ENCODE data around the gene TBC1D25.

GRCh38 chrX:48558271-48558670 is 18.8 kb downstream of the TBC1D25 start:
- TF ChIP-seq, protein P1, sequence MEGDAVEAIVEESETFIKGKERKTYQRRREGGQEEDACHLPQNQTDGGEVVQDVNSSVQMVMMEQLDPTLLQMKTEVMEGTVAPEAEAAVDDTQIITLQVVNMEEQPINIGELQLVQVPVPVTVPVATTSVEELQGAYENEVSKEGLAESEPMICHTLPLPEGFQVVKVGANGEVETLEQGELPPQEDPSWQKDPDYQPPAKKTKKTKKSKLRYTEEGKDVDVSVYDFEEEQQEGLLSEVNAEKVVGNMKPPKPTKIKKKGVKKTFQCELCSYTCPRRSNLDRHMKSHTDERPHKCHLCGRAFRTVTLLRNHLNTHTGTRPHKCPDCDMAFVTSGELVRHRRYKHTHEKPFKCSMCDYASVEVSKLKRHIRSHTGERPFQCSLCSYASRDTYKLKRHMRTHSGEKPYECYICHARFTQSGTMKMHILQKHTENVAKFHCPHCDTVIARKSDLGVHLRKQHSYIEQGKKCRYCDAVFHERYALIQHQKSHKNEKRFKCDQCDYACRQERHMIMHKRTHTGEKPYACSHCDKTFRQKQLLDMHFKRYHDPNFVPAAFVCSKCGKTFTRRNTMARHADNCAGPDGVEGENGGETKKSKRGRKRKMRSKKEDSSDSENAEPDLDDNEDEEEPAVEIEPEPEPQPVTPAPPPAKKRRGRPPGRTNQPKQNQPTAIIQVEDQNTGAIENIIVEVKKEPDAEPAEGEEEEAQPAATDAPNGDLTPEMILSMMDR (IDR thresholded peaks at IDR 0.05) = no peak
- TF ChIP-seq MAX (CRISPR knock-in tag; IDR thresholded peaks at IDR 0.05) (no peak), SP1 (CRISPR knock-in tag; conservative IDR thresholded peaks at IDR 0.05) (no peak), STAT6 (CRISPR knock-in tag; conservative IDR thresholded peaks at IDR 0.05; ENCODE audit: low read depth) (no peak), ESRRA (CRISPR knock-in tag; IDR thresholded peaks at IDR 0.05; ENCODE audit: borderline replicate concordance) (no peak), TCF7 (CRISPR knock-in tag; IDR thresholded peaks at IDR 0.05; ENCODE audit: low read depth) (no peak), NFYB (CRISPR knock-in tag; conservative IDR thresholded peaks at IDR 0.05; ENCODE audit: low read depth) (no peak)
- TF ChIP-seq, protein P2, sequence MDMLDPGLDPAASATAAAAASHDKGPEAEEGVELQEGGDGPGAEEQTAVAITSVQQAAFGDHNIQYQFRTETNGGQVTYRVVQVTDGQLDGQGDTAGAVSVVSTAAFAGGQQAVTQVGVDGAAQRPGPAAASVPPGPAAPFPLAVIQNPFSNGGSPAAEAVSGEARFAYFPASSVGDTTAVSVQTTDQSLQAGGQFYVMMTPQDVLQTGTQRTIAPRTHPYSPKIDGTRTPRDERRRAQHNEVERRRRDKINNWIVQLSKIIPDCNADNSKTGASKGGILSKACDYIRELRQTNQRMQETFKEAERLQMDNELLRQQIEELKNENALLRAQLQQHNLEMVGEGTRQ (CRISPR knock-in tag; IDR thresholded peaks at IDR 0.05) = no peak

Measured in WTC11 (cell line).